GM23338 (cell line): ENCODE measurements around the gene BICD2.

Experiments used
- CTCF ChIP-seq, 2 experiments: fragments of 200-600 bp in 1 of 2; sonication (generic) in 1 of 2; conservative IDR thresholded peaks; 2 replicates each; pipeline versions ENCODE4 v1.5.1 to v1.6.1; 2016 to 2017; ENCODE audit warnings: antibody characterized with exemption in 2 of 2, low read depth in 2 of 2, mild to moderate bottlenecking in 2 of 2, moderate library complexity in 1 of 2
- JUNB ChIP-seq: IDR thresholded peaks from one replicate; pipeline ENCODE4 v1.6.1; 2016; ENCODE audit warnings: antibody characterized with exemption; ENCODE audit not compliant: unreplicated experiment
- ZNF114 ChIP-seq: fragments of 250-450 bp; sonication (Bioruptor Pico); IDR thresholded peaks from 2 replicates; pipeline ENCODE4 v1.5.0; 2020; ENCODE audit warnings: mild to moderate bottlenecking, moderate library complexity

- TF ChIP-seq CTCF (conservative IDR thresholded peaks at IDR 0.05; ENCODE audit: low read depth in 2 of 2) (no peak), ZNF114 (CRISPR knock-in tag) (no peak), JUNB (no peak)
Observed at GRCh38 chr9:92715488-92716231, 49.0 kb downstream of the BICD2 start.
